ENCODE data around the gene FAM98A. TPM values are rescaled to one million over a fixed set of nuclear protein-coding genes. Genes with fewer than 3 reads are reported as not detected.

The FAM98A gene
- total RNA-seq, 6 experiments from 2014 or later: 19.8 to 118 (median 28.0) TPM

GRCh38 chr2:33603416-33603815 lies 4.3 kb upstream of the FAM98A start:
- H3K9me3 ChIP-seq: no peaks in the 10 kb centered on the region
- H3K36me3 ChIP-seq: no peaks in the 10 kb centered on the region
- no peak for DNase-seq
- TF ChIP-seq CTCF (IDR thresholded peaks at IDR 0.05) (no peak), POLR2A (IDR thresholded peaks at IDR 0.05) (no peak)
- no peak for ATAC-seq
- intact Hi-C loops (cut with DNase I): no loop called here
- WGBS (ENCODE audit: insufficient coverage, low coverage, low lambda C conversion rate, missing lambda C conversion rate): 71% methylated on average over 3 of the region's 3 CpGs
- peaks cover 0 to 1% (median 0%) of the 10 kb centered on the region in 4 donors for H3K4me1 ChIP-seq
- H3K27ac ChIP-seq: no peak overlapping the region
- H3K4me3 ChIP-seq: no peak overlapping the region
- H3K27me3 ChIP-seq: no peaks in the 10 kb centered on the region

- Histone ChIP-seq H3K4me3 (no peak overlapping the region), H3K9me3 (no peaks in the 10 kb centered on the region), H3K36me3 (no peaks in the 10 kb centered on the region), H3K4me1 (peaks cover 0 to 11% (median 4%) of the 10 kb centered on the region in 4 donors), H3K27ac (no peak overlapping the region), H3K27me3 (no peaks in the 10 kb centered on the region)
- ATAC-seq (no peak), DNase-seq (no peak)
- TF ChIP-seq POLR2A (IDR thresholded peaks at IDR 0.05): no peak
- TF ChIP-seq CTCF (IDR thresholded peaks at IDR 0.05): no peak
- 82% methylated on average over 6 of the region's 6 CpGs for WGBS (ENCODE audit: insufficient coverage, low coverage, low lambda C conversion rate, missing lambda C conversion rate)
- intact Hi-C loops (cut with DNase I): no loop called here
Observed at GRCh38 chr2:33602201-33602830, 3.2 kb upstream of the FAM98A start.

GRCh38 chr2:33599943-33600192 lies 769 bp upstream of the FAM98A start:
- peaks cover 0 to 11% (median 5%) of the 10 kb centered on the region in 4 donors for H3K4me1 ChIP-seq
- no peak overlapping the region for H3K27ac ChIP-seq
- H3K9me3 ChIP-seq: no peaks in the 10 kb centered on the region
- H3K36me3 ChIP-seq: no peaks in the 10 kb centered on the region
- ATAC-seq (no peak), DNase-seq (no peak)
- peak overlapping the region; percentile 69 to 87 (median 87) for H3K4me3 ChIP-seq
- TF ChIP-seq CTCF (IDR thresholded peaks at IDR 0.05): no peak
- TF ChIP-seq POLR2A (IDR thresholded peaks at IDR 0.05): no peak
- H3K27me3 ChIP-seq: no peaks in the 10 kb centered on the region
- intact Hi-C loops (cut with DNase I): no loop called here
- 14% methylated on average over 3 of the region's 3 CpGs for WGBS (ENCODE audit: insufficient coverage, low coverage, low lambda C conversion rate, missing lambda C conversion rate)

GRCh38 chr2:33598561-33599174 lies 431 bp downstream of the FAM98A start:
- ATAC-seq: peak; percentile 9 to 43 (median 28)
- Histone ChIP-seq H3K36me3 (no peaks in the 10 kb centered on the region), H3K4me1 (peaks cover 0 to 11% (median 5%) of the 10 kb centered on the region in 4 donors), H3K9me3 (no peaks in the 10 kb centered on the region), H3K27me3 (no peaks in the 10 kb centered on the region), H3K4me3 (peak overlapping the region; percentile 69 to 87 (median 87)), H3K27ac (peak overlapping the region; percentile 54 to 71 (median 59))
- no peak for TF ChIP-seq CTCF (IDR thresholded peaks at IDR 0.05)
- no peak for TF ChIP-seq POLR2A (IDR thresholded peaks at IDR 0.05)
- 0% methylated on average over 14 of the region's 23 CpGs for WGBS (ENCODE audit: insufficient coverage, low coverage, low lambda C conversion rate, missing lambda C conversion rate)
- DNase-seq: peak in 2 of 3 donors; percentile 48 to 49
- intact Hi-C loops (cut with DNase I): no loop called here

All from right lobe of liver (tissue), 6 donors.